ENCODE data around the gene SGPL1.

GRCh38 chr10:70804421-70804808 lies 11.3 kb upstream of the SGPL1 start:
- TF ChIP-seq CTCF (IDR thresholded peaks at IDR 0.05; ENCODE audit: insufficient read depth, low read length), result no peak
- TF ChIP-seq GABPA (IDR thresholded peaks at IDR 0.05; ENCODE audit: low read depth), result no peak
